Stimulated activated CD4-positive, alpha-beta T cell treated with anti-CD3 and anti-CD28 coated beads, Interleukin-2, amount 100 ng/mL, for 48 hours (primary cell): ENCODE data around the gene EPS8.

Experiments used
- DNase-seq, 2 donors: peaks; one replicate each; pipeline ENCODE4 v3.0.0-alpha.2; 2020

EPS8 gene

DNA sequence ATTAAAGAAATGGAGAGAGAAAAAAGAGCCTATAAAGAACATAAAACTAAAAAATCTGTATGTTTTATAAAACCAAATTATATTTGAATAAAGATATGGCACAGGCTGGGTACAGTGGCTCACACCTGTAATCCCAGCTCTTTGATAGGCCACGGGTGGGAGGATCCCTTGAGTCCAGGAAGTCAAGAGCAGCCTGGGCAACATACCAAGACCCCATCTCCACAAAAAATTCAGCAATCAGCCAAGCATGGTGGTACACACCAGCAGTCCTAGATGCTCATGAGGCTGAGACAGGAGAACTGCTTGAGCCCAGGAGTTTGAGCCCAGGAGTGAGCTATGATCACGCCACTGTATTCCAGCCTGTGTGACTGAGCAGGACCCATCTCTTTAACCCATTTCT, 74.9 kb downstream of the EPS8 start:
- no peak for DNase-seq

DNA sequence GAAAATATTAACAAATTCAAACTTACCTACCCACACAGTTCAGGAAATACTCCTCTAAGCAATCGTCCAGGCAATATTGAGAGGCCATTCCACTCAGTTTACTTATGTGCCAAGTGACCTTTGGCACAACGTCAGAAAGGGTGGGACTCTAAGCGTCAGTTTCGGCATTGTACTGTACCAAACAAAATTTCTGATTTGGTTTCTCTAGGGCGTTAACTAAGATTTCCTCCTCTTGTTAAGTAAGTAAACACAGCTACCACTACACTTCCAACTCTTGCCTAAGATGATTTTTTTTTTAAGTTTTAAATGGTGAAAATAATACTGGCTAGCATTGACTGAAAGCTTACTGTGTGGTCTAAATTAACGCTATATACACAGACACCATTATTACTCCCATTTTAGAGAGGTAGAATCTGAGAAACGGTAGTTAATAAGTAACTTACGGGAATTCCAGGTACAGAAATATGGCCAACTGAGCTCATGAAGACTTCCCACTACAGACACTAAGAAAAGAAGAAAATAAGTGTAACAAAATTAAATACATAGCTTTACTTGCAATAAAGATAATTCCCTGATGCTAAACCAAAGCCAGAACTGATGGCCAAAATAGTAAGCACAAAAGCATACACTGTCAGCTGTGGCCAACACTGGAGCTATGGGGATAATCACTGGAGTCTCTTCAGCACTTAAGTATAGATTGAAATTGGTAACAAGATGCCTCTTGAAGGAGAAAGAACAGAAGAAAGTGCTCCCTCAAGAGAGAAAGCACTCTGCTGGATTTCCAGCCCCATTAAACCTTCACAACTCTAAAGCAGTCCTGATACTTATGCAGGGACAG, 76.1 kb downstream of the EPS8 start:
- no peak for DNase-seq

DNA sequence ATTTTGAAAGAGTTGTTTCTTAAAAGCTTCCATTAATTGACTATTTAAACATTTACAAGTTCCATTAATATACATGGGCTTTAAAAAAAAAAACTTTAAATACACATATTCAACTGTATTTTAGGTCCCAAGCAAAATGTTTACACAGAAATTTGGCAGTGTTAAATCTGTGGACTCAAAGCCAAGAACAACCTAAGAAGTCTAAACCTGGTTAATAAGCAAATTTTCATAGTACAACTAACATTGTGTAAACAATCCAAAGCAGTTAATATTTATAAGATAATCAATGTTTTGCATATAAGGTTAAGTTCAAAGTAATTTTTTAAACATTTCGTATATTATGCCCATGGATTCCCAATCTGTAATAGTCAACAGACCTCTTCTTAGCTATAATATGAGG, 77.0 kb downstream of the EPS8 start:
- no peak for DNase-seq

GRCh38 chr12:15710860-15711510, 78.2 kb downstream of the EPS8 start:
- no peak for DNase-seq

- no peak for DNase-seq
Observed at GRCh38 chr12:15709551-15709950, 79.6 kb downstream of the EPS8 start.

DNA sequence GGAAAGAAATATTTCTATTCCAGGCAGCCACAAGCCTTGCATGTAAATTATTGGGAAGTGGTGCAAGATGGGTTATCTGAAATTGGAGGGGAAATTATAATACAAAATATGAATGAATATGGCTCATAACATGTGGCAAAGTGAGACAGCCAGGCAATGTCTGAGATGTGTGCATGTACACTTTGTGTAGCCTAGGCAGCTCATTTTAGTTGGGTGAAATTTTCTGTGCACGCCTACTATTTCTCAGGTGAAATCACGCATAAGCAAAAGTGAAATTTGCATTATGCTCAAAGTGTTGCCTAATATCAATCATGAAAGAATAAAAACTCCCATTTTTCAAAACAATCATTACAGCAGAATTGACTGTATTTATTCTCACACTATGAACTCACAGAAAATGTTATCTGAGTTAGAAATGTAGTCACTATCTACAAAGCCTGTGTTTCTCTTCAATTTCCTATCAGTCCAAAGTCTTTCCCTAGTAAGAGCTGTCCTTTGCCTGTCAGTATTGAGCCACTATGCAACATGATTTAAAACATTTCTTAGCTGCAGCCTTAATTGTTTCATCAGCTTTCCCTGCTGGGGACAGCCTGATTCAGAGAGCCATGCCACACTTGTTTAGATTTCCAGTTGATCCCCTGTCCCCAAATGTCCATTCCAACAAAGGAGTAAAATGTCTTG, 80.7 kb downstream of the EPS8 start:
- DNase-seq = no peak

DNA sequence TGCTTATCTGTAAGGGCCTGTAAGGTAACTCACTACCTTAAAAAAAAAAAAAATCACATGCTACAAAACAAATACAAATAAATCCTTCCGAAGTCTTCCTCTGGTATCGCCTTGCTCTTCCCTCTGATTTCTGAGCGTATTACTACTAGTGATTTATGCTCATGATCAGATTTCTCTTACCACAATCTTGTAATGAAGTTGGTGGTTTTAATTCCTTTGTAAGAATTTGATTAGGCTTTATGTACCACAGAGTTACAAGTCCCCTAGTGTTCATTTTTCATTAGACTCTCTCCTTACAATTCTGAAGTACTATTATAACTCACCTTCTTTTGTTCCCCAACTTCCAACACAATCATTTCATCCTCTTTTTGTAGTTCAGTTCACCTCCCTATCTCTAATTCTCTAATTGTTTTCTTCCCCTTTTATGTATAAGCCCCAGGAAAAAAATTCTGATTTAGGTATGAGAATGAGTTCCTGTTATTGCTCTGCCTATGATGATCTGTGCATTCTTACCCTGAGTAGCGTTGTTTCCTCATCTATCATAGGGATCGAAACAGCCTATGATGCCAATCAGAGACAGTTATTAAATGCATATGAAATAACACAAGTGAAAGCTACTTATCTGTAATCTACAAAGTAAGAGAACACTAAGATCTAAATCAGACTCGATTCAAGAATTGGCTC, 81.5 kb downstream of the EPS8 start:
- no peak for DNase-seq

DNA sequence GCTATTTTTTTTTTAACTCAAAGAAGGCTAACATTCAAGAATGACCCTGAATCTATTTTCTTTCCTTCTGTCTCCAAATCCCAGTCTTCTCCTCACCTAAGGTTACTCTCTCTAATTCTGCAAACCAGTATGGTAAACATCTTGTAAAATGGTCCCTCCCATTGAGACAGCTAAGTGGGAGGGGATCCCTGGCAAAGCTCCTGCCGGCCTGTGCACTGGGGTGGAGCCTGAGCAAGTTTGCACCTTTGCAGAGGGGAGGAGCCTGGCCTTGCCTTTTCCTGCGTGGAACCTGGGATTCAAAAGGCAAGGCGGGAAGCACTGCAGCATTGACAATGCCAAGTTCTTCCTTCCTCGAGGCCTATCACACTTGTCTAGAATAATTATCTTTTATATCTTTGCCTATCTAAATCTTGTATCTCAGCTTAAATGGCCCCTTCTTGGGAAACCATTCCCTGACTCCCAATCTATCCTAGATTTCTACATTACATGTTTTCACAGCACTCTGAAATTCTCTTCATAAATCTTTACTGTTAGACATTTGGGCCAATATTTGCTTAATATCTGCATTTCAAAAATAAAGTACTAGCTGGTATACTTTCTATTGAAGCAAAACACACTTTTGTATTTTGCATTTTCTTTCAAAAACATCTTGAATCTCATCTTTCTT, 83.0 kb downstream of the EPS8 start:
- DNase-seq = no peak

DNA sequence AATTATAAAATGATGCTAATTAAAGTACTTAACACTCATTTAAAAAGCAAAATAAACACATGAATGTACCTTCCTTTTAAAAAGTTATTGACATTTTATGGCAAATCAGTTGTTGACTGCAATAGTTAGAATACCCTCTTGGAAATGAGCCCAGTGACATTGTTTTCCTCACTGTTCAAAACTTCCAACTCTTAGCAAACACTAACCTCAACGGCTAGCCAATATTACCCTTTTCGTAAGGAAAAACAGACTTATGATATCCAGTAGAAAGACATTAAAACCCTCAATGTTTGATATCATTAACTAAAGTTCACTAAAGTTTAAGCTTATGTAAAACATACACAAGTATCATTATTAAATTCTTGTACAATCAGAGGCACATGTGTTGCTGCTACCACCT, 83.6 kb downstream of the EPS8 start:
- DNase-seq = no peak

DNA sequence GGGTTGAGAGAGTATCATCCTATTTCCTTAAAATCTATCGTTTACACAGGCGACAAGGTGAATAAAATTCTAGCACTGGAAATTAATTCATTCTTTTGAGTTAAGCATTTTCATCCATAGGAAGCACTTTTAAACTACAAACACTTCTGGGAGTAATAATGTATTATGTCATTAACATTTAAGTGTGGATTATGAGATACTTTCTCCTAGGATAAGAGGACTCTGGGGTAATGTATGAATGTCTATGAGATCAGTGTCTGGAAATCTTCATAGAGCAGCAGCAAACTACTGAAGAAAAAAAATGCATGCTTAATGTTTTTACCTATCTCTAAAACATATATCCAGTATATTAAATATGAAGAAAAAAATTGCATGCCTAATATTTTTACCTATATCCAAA, 86.9 kb downstream of the EPS8 start:
- DNase-seq = no peak

DNA sequence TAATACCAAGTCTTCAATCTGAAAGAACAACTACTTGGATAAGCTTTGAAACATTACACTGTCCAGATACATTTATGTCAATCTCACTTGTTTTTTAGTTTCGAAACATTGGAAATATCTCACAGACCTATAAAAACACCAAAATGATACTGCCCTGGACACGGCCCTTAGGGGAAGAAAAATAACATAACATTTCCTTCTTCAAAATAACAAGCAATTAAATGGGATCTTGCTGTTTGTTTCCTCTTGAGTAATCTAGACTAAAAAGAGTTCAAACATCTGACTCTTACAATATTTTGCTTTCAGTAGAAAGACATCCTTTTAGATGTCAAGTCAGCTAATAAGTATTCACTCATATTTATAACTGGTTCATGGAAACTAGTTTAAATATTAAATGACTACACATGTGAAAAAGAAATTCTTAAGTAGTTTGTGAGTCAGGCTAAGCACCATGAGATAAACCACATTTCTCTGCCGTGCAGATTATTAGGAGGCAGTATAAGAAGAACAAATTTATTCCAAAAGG, 87.5 kb downstream of the EPS8 start:
- DNase-seq = no peak

DNA sequence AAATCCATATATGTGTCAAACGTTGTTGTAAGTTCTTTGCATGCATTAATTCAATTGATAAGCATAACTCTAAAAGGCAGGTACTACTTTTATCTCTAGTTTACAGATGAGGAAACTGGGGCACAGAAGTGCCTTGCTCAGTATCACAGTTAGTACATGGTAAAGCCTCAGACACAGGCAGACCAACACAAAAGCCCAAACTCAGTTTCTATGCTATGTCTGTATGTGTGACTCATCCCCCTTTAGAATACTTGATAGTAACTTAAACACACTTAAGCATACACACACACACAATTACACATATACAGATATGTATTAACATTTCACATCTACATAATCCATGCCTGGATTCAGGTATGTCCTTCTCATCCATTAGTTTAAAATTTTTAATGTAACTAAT, 88.0 kb downstream of the EPS8 start:
- no peak for DNase-seq

- no peak for DNase-seq
Observed at GRCh38 chr12:15700595-15700994, 88.6 kb downstream of the EPS8 start.

DNA sequence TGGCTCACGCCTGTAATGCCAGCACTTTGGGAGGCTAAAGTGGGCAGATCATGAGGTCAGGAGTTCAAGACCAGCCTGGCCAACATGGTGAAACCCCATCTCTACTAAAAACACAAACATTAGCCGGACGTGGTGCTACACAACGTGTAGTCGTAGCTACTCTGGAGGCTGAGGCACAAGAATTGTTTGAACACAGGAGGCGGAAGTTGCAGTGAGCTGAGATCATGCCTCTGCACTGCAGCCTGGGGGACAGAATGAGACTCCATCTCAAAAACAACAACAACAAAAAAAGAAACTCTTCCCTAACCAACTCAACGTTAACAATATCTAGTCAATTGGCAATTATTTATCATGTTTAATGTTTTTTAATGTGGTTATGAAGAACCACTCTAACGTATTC, 89.3 kb downstream of the EPS8 start:
- no peak for DNase-seq

- DNase-seq = no peak
Observed at GRCh38 chr12:15698377-15698871, 90.8 kb downstream of the EPS8 start.

DNA sequence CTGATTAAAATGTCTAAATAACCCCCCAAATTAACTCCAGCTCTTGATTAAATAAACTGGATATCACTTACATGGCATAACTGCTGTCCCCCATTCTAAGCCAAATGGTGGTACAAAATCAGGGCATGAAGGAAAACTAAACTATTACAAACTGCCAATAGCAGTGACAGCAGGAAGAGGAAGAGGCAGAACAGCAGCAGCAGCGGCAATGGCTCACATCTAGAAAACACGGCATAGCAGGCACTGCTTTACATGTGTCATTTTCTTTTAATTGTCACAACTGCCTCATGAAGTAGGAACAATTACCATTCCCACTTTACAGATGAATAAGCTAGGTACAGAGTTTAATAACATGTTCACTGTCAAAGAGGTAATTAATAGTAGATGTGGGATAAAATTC, 92.0 kb downstream of the EPS8 start:
- DNase-seq = no peak

- DNase-seq = no peak
Observed at GRCh38 chr12:15693228-15693911, 95.8 kb downstream of the EPS8 start.

GRCh38 chr12:15691388-15691787, 97.8 kb downstream of the EPS8 start:
- DNase-seq = no peak

DNA sequence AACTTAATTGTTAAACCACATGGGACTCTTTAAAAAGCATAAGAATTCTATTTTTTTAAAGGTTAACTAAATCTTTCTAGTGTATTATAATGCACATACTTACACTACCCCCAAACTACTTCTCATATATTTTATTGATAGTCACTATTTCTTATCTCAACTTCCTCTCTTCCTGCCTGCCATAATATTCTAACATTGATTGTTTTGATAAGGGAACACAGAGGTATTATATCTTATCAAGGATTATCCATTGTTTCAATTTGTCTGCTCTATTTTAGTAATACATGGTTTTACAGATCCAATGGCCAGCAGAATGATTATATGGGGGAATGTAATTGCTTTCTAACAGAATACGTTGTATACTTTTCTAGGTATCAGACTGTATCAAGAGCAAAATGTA, 98.9 kb downstream of the EPS8 start:
- no peak for DNase-seq

DNA sequence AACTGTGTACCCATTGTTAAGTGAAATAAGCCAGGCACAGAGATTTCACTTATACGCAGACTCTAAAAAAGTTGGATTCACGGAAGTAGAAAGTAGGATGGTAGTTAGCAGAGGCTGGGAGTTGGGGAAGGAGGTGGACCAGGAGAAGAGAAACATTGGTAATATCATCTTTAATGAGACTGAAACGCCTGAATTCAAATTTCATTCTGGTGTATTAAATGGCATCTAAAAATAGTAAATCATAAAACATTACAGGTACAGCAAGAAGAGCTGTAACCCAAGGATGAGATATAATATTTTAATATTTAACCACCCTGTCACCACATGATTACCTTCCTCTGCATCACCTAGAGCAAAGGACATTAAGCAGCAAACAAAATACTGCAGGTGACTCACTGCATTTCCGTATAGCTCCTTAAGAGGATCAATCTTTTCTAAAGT, 99.4 kb downstream of the EPS8 start:
- DNase-seq = no peak

- no peak for DNase-seq
Observed at GRCh38 chr12:15688838-15689625, 100.2 kb downstream of the EPS8 start.
